SK-N-MC (cell line): ENCODE results near the gene SPRED1.

Experiments used
- EZH2 ChIP-seq: fragments of 200-600 bp; sonication (generic); IDR thresholded peaks from one replicate; pipeline ENCODE4 v1.6.1; 2017; ENCODE audit warnings: antibody characterized with exemption
- FOXP2 ChIP-seq: optimal IDR thresholded peaks from 2 replicates; pipeline ENCODE3; 2011; ENCODE audit warnings: mild to moderate bottlenecking, moderate library complexity; ENCODE audit not compliant: insufficient read depth; ENCODE audit errors: extremely low read length, control extremely low read depth
- POLR2AphosphoS5 ChIP-seq: IDR thresholded peaks from 2 replicates; pipeline ENCODE4 v1.6.1; 2012; ENCODE audit warnings: mild to moderate bottlenecking, low read depth, low read length, borderline replicate concordance

DNA sequence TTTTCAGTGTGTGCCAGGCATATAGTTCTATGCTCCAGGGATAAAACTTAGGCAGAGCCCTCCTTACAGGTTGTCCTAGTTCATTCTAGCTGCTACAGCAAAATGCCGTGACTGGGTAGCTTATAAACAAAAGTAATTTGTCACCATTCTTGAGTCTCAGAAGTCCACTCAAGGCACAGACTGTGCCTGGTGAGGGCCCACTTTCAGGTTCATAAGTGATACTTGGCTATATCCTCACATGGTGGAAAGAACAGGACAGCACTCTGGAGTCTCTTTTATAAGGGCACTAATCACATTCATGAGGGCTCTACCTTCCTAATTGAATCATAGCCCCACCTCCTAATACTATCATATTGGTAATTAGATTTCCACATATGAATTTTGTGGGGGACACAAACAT is 80.1 kb downstream of the SPRED1 start:
- TF ChIP-seq EZH2 (no peak), POLR2AphosphoS5 (no peak), FOXP2 (no peak)
